ENCODE data around the gene ABHD1. TPM values are rescaled to one million over a fixed set of nuclear protein-coding genes. Genes with fewer than 3 reads are reported as not detected.

Gene ABHD1
- total and polyA plus RNA-seq, 2 donors (not counting 3 experiments of a cell fraction or from before 2014, with no cell fraction given) = 0.07 TPM; not detected in 1

GRCh38 chr2:27143285-27143684 lies 19.7 kb downstream of the ABHD1 start:
- intact Hi-C loops (cut with micrococcal nuclease) = no loop called here
- ChIA-PET POLR2A (no interaction called here), CTCF (no interaction called here)

More at GRCh38 chr2:27143285-27143684, 19.7 kb downstream of the ABHD1 start:
- Histone ChIP-seq H3K27ac (ENCODE audit: insufficient read depth, low read depth, low read length) (no peak overlapping the region), H3K9me1 (replicated peaks; ENCODE audit: control insufficient read depth, extremely low read depth, insufficient read depth, low read length) (no peaks in the 10 kb centered on the region), H3K9me3 (replicated peaks; ENCODE audit: control insufficient read depth, insufficient read depth, low read length) (no peaks in the 10 kb centered on the region), H3K27me3 (ENCODE audit: control insufficient read depth in 2 of 2, insufficient read depth in 2 of 2, low read length in 2 of 2) (peaks cover 5 to 16% of the 10 kb centered on the region in 2 experiments), H3K79me2 (ENCODE audit: control insufficient read depth, insufficient read depth, low read length) (no peaks in the 10 kb centered on the region), H3K4me3 (replicated peaks in 1 of 3; ENCODE audit: insufficient read depth in 1 of 3, low read depth in 1 of 3, low read length in 3 of 3) (no peak overlapping the region), H4K20me1 (replicated peaks; ENCODE audit: control insufficient read depth, extremely low read depth, insufficient read depth, low read length) (no peaks in the 10 kb centered on the region), H2AFZ (ENCODE audit: low read depth, low read length) (no peak overlapping the region), H3K9ac (replicated peaks; ENCODE audit: extremely low read depth, insufficient read depth, low read length) (no peak overlapping the region), H3K4me2 (ENCODE audit: insufficient read depth, low read length) (no peak overlapping the region), H3K4me1 (ENCODE audit: control insufficient read depth, extremely low read depth, insufficient read depth, low read length) (no peaks in the 10 kb centered on the region), H3K36me3 (ENCODE audit: control insufficient read depth in 2 of 2, extremely low read depth in 1 of 2, insufficient read depth in 2 of 2, low read length in 2 of 2) (no peaks in the 10 kb centered on the region)
- FAIRE-seq = no peak
- BruUV-seq (replicated peaks) = no TSS peak
- dilution Hi-C loops (cut with MboI; ENCODE audit: extremely low pct_ligation_motif_present, low sequenced_read_pairs) = no loop called here
- TF ChIP-seq FOS (IDR thresholded peaks at IDR 0.05; ENCODE audit: borderline replicate concordance, insufficient read depth, low read length) = no peak
- TF ChIP-seq CTCF (IDR thresholded peaks at IDR 0.05; ENCODE audit: extremely low read depth in 1 of 2, insufficient read depth in 1 of 2, low read depth in 1 of 2, low read length in 2 of 2) = no peak
- no peak for TF ChIP-seq POLR2A (IDR thresholded peaks at IDR 0.05; ENCODE audit: low read depth, low read length)
- no peak for TF ChIP-seq GATA2 (IDR thresholded peaks at IDR 0.05; ENCODE audit: insufficient read depth, insufficient read length, low read depth, low read length)
- TF ChIP-seq MAX (IDR thresholded peaks at IDR 0.05; ENCODE audit: insufficient read depth, insufficient read length) = no peak
- TF ChIP-seq JUN (IDR thresholded peaks at IDR 0.05; ENCODE audit: borderline replicate concordance, insufficient read depth, insufficient read length, low read depth) = no peak
- TF ChIP-seq MYC (IDR thresholded peaks at IDR 0.05; ENCODE audit: low read depth, low read length) = no peak
- no peak for TF ChIP-seq POLR2AphosphoS5 (IDR thresholded peaks at IDR 0.05; ENCODE audit: insufficient read depth, low read depth, low read length)
- TF ChIP-seq EZH2 (IDR thresholded peaks at IDR 0.05; ENCODE audit: borderline replicate concordance, low read depth, low read length, severe bottlenecking) = no peak
- no peak for DNase-seq (ENCODE audit: low read depth, low spot score)

All from endothelial cell of umbilical vein (primary cell).